ENCODE results near the gene LAMTOR5.

Gene LAMTOR5

DNA sequence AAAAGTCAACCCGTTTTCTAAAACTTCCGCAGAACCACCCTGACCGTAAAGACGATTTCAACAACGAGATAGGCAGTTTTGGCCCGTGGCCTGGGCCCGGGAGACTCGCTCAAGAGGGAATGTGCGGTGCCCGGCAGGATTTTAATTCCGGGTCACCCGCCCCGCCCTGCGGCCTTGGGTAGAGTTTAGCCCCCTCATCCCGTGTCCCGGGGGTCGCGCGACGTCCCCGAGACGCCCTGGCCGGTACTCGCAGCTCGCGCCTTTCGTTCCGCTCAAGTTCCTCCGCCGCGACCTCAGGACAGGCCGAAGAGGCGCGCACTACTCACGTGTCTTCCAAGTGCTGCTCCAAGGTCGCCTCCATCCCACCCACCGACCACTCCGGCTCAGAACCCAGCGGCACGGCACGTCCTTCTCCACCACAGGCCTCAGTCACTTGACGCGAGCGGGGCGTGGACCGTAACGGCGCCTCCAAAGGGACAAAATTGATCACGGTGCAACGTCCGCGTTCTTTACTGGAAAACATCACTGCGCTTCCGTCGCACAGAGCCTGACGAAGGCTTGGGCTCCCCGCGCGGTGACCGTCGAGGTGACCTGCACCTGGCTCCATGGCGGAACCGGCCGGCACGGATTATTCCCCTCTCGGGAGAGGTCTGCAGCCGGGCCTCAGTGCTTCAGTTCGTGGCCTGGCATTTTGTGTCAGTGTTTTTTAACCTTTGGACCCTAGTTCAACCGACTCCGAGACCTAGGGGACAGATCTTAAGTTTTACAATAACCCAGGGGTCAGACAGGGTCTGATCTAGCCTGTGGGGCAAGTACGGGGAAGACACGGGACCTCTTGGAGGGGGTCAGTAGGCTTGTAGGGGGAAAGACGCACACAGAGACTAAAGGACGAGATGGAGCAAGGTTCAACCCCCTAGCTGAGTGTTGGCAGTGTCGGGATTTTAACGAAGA lies at the start of gene LAMTOR5:
Gene LAMTOR5, minus strand, starts transcription at position 435 of the 951 bp plus-strand sequence. Its CDS starts 74 bp downstream, at position 361.
- TF ChIP-seq, protein P1, sequence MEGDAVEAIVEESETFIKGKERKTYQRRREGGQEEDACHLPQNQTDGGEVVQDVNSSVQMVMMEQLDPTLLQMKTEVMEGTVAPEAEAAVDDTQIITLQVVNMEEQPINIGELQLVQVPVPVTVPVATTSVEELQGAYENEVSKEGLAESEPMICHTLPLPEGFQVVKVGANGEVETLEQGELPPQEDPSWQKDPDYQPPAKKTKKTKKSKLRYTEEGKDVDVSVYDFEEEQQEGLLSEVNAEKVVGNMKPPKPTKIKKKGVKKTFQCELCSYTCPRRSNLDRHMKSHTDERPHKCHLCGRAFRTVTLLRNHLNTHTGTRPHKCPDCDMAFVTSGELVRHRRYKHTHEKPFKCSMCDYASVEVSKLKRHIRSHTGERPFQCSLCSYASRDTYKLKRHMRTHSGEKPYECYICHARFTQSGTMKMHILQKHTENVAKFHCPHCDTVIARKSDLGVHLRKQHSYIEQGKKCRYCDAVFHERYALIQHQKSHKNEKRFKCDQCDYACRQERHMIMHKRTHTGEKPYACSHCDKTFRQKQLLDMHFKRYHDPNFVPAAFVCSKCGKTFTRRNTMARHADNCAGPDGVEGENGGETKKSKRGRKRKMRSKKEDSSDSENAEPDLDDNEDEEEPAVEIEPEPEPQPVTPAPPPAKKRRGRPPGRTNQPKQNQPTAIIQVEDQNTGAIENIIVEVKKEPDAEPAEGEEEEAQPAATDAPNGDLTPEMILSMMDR (IDR thresholded peaks at IDR 0.05; ENCODE audit: extremely low read depth, missing control alignments), result no peak
- DNase-seq (ENCODE audit: low spot score), result peak; percentile 88

DNA sequence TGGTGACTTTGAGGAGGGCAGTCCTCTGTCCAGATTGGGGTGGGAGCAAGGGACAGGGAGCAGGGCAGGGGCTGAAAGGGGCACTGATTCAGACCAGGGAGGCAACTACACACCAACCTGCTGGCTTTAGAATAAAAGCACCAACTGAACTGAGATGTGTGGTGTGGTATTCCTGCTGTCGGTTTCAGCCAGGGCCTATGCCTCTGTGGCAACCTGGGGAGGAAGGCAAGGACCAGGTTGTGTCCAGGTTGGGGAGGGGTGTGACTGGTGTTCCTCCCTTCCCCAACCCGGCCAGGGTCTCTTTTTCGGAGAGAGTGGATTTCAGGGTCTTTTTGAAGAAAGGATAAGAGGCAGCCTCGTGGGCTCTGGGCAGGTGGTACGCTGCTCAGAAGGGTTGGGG lies 49.7 kb upstream of the LAMTOR5 start:
- DNase-seq (ENCODE audit: low spot score), result no peak
- TF ChIP-seq, protein P1 (IDR thresholded peaks at IDR 0.05; ENCODE audit: extremely low read depth, missing control alignments), result no peak

DNA sequence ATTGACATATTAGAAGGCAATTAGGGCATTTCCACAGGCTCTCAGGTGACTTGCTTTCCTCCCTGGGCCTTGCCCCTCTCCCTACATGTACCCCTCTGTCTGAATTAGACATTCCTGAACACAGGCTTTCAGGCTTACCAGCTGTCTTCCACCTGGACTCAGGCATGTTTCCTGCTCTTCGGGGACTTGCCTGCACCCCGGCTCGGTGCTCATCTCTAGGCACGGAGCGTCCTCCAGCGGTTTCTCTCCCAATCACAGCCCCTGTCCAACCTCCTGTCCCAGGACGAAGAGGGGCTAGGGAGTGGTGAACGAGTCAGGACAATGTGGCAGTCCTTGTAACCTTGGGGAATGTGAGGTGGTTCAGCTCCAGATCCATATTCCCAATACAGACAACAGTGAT lies 47.7 kb upstream of the LAMTOR5 start:
- DNase-seq (ENCODE audit: low spot score), result no peak
- TF ChIP-seq, protein P1 (IDR thresholded peaks at IDR 0.05; ENCODE audit: extremely low read depth, missing control alignments), result no peak

DNA sequence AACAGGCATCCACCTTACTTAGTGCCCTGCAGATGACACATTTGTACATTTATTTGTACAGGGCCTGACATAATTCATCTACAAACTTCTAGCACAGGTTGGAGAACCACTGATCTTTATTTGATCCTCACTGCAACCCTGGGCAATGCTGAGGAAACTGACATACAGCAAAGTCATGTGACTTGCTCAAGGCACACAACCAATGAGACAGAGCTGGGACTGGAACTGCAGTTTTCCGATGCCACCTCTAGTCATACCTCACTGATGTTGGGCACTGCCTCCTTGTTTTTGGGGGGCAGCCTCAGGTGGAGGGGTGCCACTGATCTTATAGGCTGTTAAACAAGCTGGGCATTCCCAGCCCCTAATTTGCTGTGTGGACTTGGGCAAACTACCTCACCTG lies 46.8 kb upstream of the LAMTOR5 start:
- TF ChIP-seq, protein P1 (IDR thresholded peaks at IDR 0.05; ENCODE audit: extremely low read depth, missing control alignments), result no peak
- DNase-seq (ENCODE audit: low spot score), result no peak

DNA sequence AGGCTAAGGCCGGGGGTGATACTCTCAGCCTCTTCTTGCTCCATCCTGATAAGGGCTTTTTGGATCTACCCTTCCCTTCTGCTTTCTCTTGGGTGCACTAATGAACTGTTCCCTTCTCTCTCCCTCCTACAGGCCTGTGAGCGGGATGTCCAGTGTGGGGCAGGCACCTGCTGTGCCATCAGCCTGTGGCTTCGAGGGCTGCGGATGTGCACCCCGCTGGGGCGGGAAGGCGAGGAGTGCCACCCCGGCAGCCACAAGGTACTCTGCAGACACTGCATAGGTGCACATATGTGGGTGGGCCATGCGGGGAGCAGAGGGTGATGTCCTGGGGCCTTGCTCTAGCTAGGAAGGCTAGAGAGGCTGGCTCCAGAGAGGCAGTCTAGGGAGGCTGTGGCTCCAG lies 46.3 kb upstream of the LAMTOR5 start:
- TF ChIP-seq, protein P1 (IDR thresholded peaks at IDR 0.05; ENCODE audit: extremely low read depth, missing control alignments), result no peak
- DNase-seq (ENCODE audit: low spot score), result no peak

DNA sequence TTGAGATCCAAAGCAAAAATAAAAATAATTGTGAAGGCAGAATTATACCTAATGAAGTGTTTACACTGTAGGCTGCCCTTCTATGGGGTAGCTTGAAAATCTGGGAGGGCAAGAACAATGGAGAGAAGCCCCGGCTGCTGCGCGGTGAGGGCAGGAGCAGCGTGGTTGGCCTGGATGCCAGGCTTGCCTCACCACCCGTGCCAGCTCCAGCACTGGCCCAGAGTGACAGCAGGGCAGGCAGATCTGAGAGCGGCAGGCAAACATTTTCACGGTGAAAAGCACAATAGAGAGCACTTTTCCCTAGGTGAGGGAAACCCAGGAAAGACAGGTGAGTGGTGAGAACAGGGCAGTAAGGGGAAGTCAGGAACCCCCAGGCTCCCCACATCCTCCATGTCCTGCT lies 44.8 kb upstream of the LAMTOR5 start:
- DNase-seq (ENCODE audit: low spot score), result no peak
- TF ChIP-seq, protein P1 (IDR thresholded peaks at IDR 0.05; ENCODE audit: extremely low read depth, missing control alignments), result no peak

DNA sequence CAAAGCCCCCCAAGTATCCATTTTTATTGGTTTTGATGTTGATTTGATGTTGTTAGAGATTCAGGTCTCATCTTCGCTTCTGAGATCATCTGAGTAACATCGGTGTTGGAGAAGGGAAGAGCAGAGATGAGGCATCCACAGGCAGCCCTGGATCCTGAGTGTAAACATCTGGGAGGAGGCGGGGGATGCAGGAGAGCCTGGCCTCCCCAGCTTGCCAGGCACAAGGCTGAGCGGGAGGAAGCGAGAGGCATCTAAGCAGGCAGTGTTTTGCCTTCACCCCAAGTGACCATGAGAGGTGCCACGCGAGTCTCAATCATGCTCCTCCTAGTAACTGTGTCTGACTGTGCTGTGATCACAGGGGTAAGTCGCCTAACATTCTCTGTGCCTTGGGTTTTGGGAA lies 43.4 kb upstream of the LAMTOR5 start, which contains the start of gene PROK1:
Gene PROK1, plus strand, starts transcription at position 221 of the 400 bp plus-strand sequence. Its CDS starts 68 bp downstream, at position 289.
- DNase-seq (ENCODE audit: low spot score), result no peak
- TF ChIP-seq, protein P1 (IDR thresholded peaks at IDR 0.05; ENCODE audit: extremely low read depth, missing control alignments), result no peak

Measured in GM20000 (cell line).